ENCODE data around the gene ANKS1A. TPM values are rescaled to one million over a fixed set of nuclear protein-coding genes. Genes with fewer than 3 reads are reported as not detected.

ANKS1A gene
- polyA plus RNA-seq, 2 of the 4 experiments (the other 2 are of a cell fraction), result 3.6 to 5.9 TPM

GRCh38 chr6:34949636-34950035, 60.6 kb downstream of the ANKS1A start:
- CTCF ChIA-PET, result interaction anchor here (0.9 kb wide), 1 partner anchor 37 kb away, joined by 3 read pairs; no protein-coding TSS in a partner anchor
- POLR2A ChIA-PET, result no interaction called here
- H3K27ac ChIP-seq, result no peak overlapping the region
- H3K4me2 ChIP-seq, result no peak overlapping the region
- no peak overlapping the region for H3K4me3 ChIP-seq
- ATAC-seq (no peak), DNase-seq (ENCODE audit: low read depth in 1 of 2, low spot score in 1 of 2) (no peak), FAIRE-seq (no peak)
- no peaks in the 10 kb centered on the region for H3K9me3 ChIP-seq
- 90% methylated on average over 3 of the region's 3 CpGs for WGBS (ENCODE audit: missing lambda C conversion rate)
- TF ChIP-seq E2F6 (IDR thresholded peaks at IDR 0.05; ENCODE audit: borderline replicate concordance, low read depth) (no peak), RNF2 (IDR thresholded peaks at IDR 0.05; ENCODE audit: borderline replicate concordance, low read depth) (no peak), EHF (CRISPR knock-in tag; IDR thresholded peaks at IDR 0.05) (no peak), JUN (IDR thresholded peaks at IDR 0.05) (no peak), MAFK (IDR thresholded peaks at IDR 0.05; ENCODE audit: partially characterized antibody) (no peak), PBX3 (IDR thresholded peaks at IDR 0.05) (no peak), CHD2 (IDR thresholded peaks at IDR 0.05; ENCODE audit: low read length, partially characterized antibody) (no peak), FOSB (CRISPR knock-in tag; IDR thresholded peaks at IDR 0.05) (no peak), SREBF2 (IDR thresholded peaks at IDR 0.05) (no peak), MAX (IDR thresholded peaks at IDR 0.05) (no peak), CHD4 (IDR thresholded peaks at IDR 0.05; ENCODE audit: borderline replicate concordance) (no peak), ATOH8 (CRISPR knock-in tag; IDR thresholded peaks at IDR 0.05; ENCODE audit: low read depth) (no peak), CEBPB (IDR thresholded peaks at IDR 0.05) (no peak), ESRRA (IDR thresholded peaks at IDR 0.05; ENCODE audit: borderline replicate concordance, low read length) (no peak), RCOR1 (IDR thresholded peaks at IDR 0.05; ENCODE audit: low read depth, low read length) (no peak), FOXS1 (CRISPR knock-in tag; IDR thresholded peaks at IDR 0.05) (no peak), BHLHE40 (IDR thresholded peaks at IDR 0.05; ENCODE audit: low read depth, low read length) (no peak)
- peaks cover 29% of the 10 kb centered on the region for H3K4me1 ChIP-seq

GRCh38 chr6:34950849-34951248, 61.8 kb downstream of the ANKS1A start:
- DNase-seq (ENCODE audit: low read depth in 1 of 2, low spot score in 1 of 2), result no peak

More at GRCh38 chr6:34950849-34951248, 61.8 kb downstream of the ANKS1A start:
- WGBS (ENCODE audit: missing lambda C conversion rate), result 82% methylated on average over 5 of the region's 5 CpGs
- no peaks in the 10 kb centered on the region for H3K9me3 ChIP-seq
- CTCF ChIA-PET, result no interaction called here
- POLR2A ChIA-PET, result no interaction called here
- ATAC-seq, result no peak
- no peak overlapping the region for H3K4me3 ChIP-seq
- no peak for FAIRE-seq
- no peak overlapping the region for H3K27ac ChIP-seq
- peaks cover 29% of the 10 kb centered on the region for H3K4me1 ChIP-seq
- no peak overlapping the region for H3K4me2 ChIP-seq
- no peak for TF ChIP-seq ZSCAN20 (CRISPR knock-in tag; IDR thresholded peaks at IDR 0.05)
- no peak for TF ChIP-seq HOXB5 (CRISPR knock-in tag; IDR thresholded peaks at IDR 0.05)
- TF ChIP-seq USF2 (IDR thresholded peaks at IDR 0.05), result no peak
- TF ChIP-seq JUNB (IDR thresholded peaks at IDR 0.05), result no peak
- no peak for TF ChIP-seq PBX3 (IDR thresholded peaks at IDR 0.05)
- no peak for TF ChIP-seq GATA3 (IDR thresholded peaks at IDR 0.05; ENCODE audit: borderline replicate concordance)
- TF ChIP-seq MAZ (IDR thresholded peaks at IDR 0.05; ENCODE audit: borderline replicate concordance, low read depth, low read length), result no peak
- TF ChIP-seq REST (IDR thresholded peaks at IDR 0.05), result no peak
- TF ChIP-seq SMC3 (IDR thresholded peaks at IDR 0.05), result no peak
- TF ChIP-seq RFX5 (IDR thresholded peaks at IDR 0.05), result no peak

All from A549 (cell line).